Liver (tissue), 9 donors: ENCODE measurements around the gene MAP3K9. TPM values are rescaled to one million over a fixed set of nuclear protein-coding genes. Genes with fewer than 3 reads are reported as not detected.

ENCODE experiments used
- DNase-seq: peaks from one replicate; pipeline ENCODE4 v3.0.0-alpha.2; 2017; ENCODE audit warnings: low spot score
- H3K27ac ChIP-seq, 2 donors: one replicate each; pipeline ENCODE4 v1.7.0; 2013; ENCODE audit warnings: inconsistent platforms in 2 of 2, low read length in 2 of 2, control low read depth in 1 of 2, low read depth in 1 of 2, mild to moderate bottlenecking in 1 of 2
- H3K27me3 ChIP-seq, 4 donors: one replicate each; pipeline versions ENCODE4 v1.6.1 to v1.7.0; 2013; ENCODE audit warnings: low read length in 3 of 4, inconsistent platforms in 1 of 4, mild to moderate bottlenecking in 1 of 4, moderate library complexity in 1 of 4; ENCODE audit not compliant: control insufficient read depth in 4 of 4, insufficient read depth in 4 of 4
- H3K36me3 ChIP-seq, 4 donors: one replicate each; pipeline versions ENCODE4 v1.6.1 to v1.7.0; 2013; ENCODE audit warnings: low read length in 3 of 4, mild to moderate bottlenecking in 3 of 4, low read depth in 1 of 4, moderate library complexity in 1 of 4; ENCODE audit not compliant: control insufficient read depth in 4 of 4, insufficient read depth in 3 of 4
- H3K4me1 ChIP-seq, 4 donors: one replicate each; pipeline versions ENCODE4 v1.6.1 to v1.7.0; 2013; ENCODE audit warnings: low read length in 3 of 4, mild to moderate bottlenecking in 3 of 4, moderate library complexity in 1 of 4; ENCODE audit not compliant: control insufficient read depth in 4 of 4, insufficient read depth in 4 of 4
- H3K4me3 ChIP-seq, 3 donors: one replicate each; pipeline versions ENCODE4 v1.6.1 to v1.7.0; 2013; ENCODE audit warnings: low read length in 3 of 3, control low read depth in 1 of 3, low read depth in 1 of 3, mild to moderate bottlenecking in 1 of 3
- H3K9ac ChIP-seq, 2 donors: one replicate each; pipeline ENCODE4 v1.7.0; 2013; ENCODE audit warnings: low read length in 2 of 2, mild to moderate bottlenecking in 2 of 2, moderate library complexity in 2 of 2, control low read depth in 1 of 2, low read depth in 1 of 2
- H3K9me3 ChIP-seq, 4 donors: one replicate each; pipeline versions ENCODE4 v1.6.1 to v1.7.0; 2013; ENCODE audit warnings: low read length in 3 of 4; ENCODE audit not compliant: control insufficient read depth in 4 of 4
- EGR1 ChIP-seq, 2 donors: IDR thresholded peaks; 2 replicates each; pipeline ENCODE4 v1.6.1; 2016 to 2018; ENCODE audit warnings: antibody characterized with exemption in 2 of 2, low read depth in 2 of 2
- FOXA1 ChIP-seq: IDR thresholded peaks from 2 replicates; pipeline ENCODE4 v1.6.1; 2016; ENCODE audit warnings: antibody characterized with exemption
- GABPA ChIP-seq, 2 donors: IDR thresholded peaks in 1 of 2; conservative IDR thresholded peaks in 1 of 2; 2 replicates each; pipeline ENCODE4 v1.6.1; 2016; ENCODE audit warnings: antibody characterized with exemption in 2 of 2, mild to moderate bottlenecking in 1 of 2, moderate library complexity in 1 of 2
- HNF4A ChIP-seq, 2 donors: conservative IDR thresholded peaks; 2 replicates each; pipeline ENCODE4 v1.6.1; 2016; ENCODE audit warnings: antibody characterized with exemption in 2 of 2, mild to moderate bottlenecking in 2 of 2
- HNF4G ChIP-seq: IDR thresholded peaks from 2 replicates; pipeline ENCODE4 v1.6.1; 2016; ENCODE audit warnings: antibody characterized with exemption
- JUND ChIP-seq, 2 donors: IDR thresholded peaks; 2 replicates each; pipeline ENCODE4 v1.6.1; 2016; ENCODE audit warnings: antibody characterized with exemption in 2 of 2
- NR2F2 ChIP-seq: IDR thresholded peaks from 2 replicates; pipeline ENCODE4 v1.6.1; 2016; ENCODE audit warnings: antibody characterized with exemption
- RAD21 ChIP-seq, 2 donors: IDR thresholded peaks; 2 replicates each; pipeline ENCODE4 v1.6.1; 2016; ENCODE audit warnings: antibody characterized with exemption in 2 of 2, mild to moderate bottlenecking in 2 of 2
- RXRA ChIP-seq, 2 donors: IDR thresholded peaks; 2 replicates each; pipeline ENCODE4 v1.6.1; 2017 to 2018; ENCODE audit warnings: antibody characterized with exemption in 2 of 2, mild to moderate bottlenecking in 1 of 2
- SP1 ChIP-seq: IDR thresholded peaks from 2 replicates; pipeline ENCODE4 v1.6.1; 2018; ENCODE audit warnings: antibody characterized with exemption, mild to moderate bottlenecking
- TAF1 ChIP-seq: conservative IDR thresholded peaks from 2 replicates; pipeline ENCODE4 v1.6.1; 2016; ENCODE audit warnings: antibody characterized with exemption, mild to moderate bottlenecking
- WGBS: extraction: QIAGEN DNeasy Blood & Tissue Kit; methylation state at CpG from one replicate; pipeline ENCODE4 v1.1.7; 2013; 5-methylcytosine and 5-hydroxymethylcytosine counted together
- polyA plus RNA-seq, 2 donors: library from polyadenylated mRNA; stranded (reverse) in 1 of 2; unstranded in 1 of 2; fragments of 200-250 nt in 1 of 2; fragments of >200 nt in 1 of 2; fragmentation: Nextera tagmentation in 1 of 2; extraction: Ambion mirVana in 1 of 2; gene quantifications; one replicate each; pipeline versions ENCODE4 v1.2.1 to v1.2.3, GENCODE V29; 2013 to 2015
- total RNA-seq, 2 donors: library from RNA; depleted of rRNA; stranded (reverse); fragments of >200 nt; gene quantifications; one replicate each; pipeline ENCODE4 v1.2.3, GENCODE V29; 2014
- TF ChIP-seq, protein P1 (sequence below): fragments of 150-350 bp; IDR thresholded peaks from 2 replicates; pipeline ENCODE4 v1.5.1; 2017; ENCODE audit warnings: improper control_type of control experiment, low read depth, low read length; ENCODE audit not compliant: missing input control
- TF ChIP-seq, protein P2 (sequence below): IDR thresholded peaks from 2 replicates; pipeline ENCODE4 v1.6.1; 2016; ENCODE audit warnings: antibody characterized with exemption, mild to moderate bottlenecking
- TF ChIP-seq, protein P3 (sequence below): IDR thresholded peaks from 2 replicates; pipeline ENCODE4 v1.6.1; 2016; ENCODE audit warnings: antibody characterized with exemption
- TF ChIP-seq, protein P4 (sequence below): IDR thresholded peaks from 2 replicates; pipeline ENCODE4 v1.6.1; 2016; ENCODE audit warnings: antibody characterized with exemption
- donor health status: healthy.
- donor health status: healthy.
- donor health status: healthy.
- donor health status: healthy.
- donor health status: healthy.

MAP3K9 gene
- total and polyA plus RNA-seq, 4 donors = 0.65 to 5.2 (median 0.80) TPM

DNA sequence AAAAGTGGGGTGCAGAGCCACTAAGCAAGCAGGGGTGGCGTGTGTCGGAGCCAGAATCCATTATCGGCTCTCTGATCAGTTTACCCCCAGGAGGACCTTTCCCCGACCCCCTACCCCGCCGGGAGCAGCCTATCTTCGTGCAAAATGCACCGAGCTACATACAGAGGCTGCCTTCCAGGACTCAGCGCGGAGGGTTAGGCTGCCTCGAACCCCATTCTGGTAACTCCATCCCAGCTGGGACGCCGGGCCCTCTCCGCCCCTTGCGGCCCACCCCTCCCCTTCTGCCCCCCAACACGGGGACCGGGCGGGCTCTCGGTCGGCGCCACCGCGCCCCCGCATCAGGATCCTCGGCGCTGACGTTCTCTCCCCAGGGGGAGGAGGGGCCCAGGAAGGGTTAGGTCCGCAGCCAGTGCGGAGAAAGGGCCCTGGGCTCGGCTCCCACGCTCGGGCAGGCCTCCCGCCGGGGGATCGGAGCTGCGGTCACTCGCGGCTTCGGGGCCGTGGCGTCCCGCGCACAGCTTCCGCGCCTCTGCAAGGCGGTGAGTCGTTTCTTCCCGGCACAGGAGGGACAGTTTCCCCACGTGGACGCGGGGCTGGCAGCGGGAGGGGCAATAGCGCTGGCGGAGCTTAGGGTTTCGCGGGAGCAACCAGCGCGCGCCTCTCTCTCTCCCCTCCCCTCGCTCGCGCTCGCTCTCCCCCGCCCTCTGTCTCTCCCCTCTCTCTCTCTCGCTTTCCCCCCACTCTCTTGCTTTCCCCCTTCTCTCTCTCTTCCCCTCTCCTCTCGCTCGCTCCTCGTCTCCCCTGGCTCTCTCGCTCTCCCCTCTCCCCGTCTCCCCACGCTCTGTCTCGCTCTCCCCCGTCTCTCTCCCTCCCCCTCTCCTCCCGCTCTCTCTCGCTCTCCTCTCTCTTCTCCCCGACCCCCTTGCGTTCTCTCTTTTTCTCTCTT, 12.5 kb upstream of the MAP3K9 start:
- H3K27ac ChIP-seq = peak overlapping the region; percentile 32 to 48
- WGBS = 2% methylated on average over 77 of the region's 77 CpGs
- H3K4me3 ChIP-seq = peak overlapping the region; percentile 42 to 63 (median 59)
- H3K4me1 ChIP-seq = peaks cover 0 to 12% (median 3%) of the 10 kb centered on the region in 4 donors
- peak; percentile 37 for DNase-seq
- H3K9ac ChIP-seq = peak overlapping the region; percentile 29 to 62
- TF ChIP-seq, protein P1, sequence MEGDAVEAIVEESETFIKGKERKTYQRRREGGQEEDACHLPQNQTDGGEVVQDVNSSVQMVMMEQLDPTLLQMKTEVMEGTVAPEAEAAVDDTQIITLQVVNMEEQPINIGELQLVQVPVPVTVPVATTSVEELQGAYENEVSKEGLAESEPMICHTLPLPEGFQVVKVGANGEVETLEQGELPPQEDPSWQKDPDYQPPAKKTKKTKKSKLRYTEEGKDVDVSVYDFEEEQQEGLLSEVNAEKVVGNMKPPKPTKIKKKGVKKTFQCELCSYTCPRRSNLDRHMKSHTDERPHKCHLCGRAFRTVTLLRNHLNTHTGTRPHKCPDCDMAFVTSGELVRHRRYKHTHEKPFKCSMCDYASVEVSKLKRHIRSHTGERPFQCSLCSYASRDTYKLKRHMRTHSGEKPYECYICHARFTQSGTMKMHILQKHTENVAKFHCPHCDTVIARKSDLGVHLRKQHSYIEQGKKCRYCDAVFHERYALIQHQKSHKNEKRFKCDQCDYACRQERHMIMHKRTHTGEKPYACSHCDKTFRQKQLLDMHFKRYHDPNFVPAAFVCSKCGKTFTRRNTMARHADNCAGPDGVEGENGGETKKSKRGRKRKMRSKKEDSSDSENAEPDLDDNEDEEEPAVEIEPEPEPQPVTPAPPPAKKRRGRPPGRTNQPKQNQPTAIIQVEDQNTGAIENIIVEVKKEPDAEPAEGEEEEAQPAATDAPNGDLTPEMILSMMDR = no peak
- TF ChIP-seq HNF4A (conservative IDR thresholded peaks at IDR 0.05) (peak in 1 of 2 donors; percentile 21), GABPA (IDR thresholded peaks at IDR 0.05 in 1 of 2, conservative IDR thresholded peaks at IDR 0.05 in 1 of 2) (no peak), EGR1 (IDR thresholded peaks at IDR 0.05; ENCODE audit: low read depth in 2 of 2) (peak in 1 of 2 donors; percentile 22), RAD21 (IDR thresholded peaks at IDR 0.05) (peak in 1 of 2 donors; percentile 26)
- TF ChIP-seq, protein P2, sequence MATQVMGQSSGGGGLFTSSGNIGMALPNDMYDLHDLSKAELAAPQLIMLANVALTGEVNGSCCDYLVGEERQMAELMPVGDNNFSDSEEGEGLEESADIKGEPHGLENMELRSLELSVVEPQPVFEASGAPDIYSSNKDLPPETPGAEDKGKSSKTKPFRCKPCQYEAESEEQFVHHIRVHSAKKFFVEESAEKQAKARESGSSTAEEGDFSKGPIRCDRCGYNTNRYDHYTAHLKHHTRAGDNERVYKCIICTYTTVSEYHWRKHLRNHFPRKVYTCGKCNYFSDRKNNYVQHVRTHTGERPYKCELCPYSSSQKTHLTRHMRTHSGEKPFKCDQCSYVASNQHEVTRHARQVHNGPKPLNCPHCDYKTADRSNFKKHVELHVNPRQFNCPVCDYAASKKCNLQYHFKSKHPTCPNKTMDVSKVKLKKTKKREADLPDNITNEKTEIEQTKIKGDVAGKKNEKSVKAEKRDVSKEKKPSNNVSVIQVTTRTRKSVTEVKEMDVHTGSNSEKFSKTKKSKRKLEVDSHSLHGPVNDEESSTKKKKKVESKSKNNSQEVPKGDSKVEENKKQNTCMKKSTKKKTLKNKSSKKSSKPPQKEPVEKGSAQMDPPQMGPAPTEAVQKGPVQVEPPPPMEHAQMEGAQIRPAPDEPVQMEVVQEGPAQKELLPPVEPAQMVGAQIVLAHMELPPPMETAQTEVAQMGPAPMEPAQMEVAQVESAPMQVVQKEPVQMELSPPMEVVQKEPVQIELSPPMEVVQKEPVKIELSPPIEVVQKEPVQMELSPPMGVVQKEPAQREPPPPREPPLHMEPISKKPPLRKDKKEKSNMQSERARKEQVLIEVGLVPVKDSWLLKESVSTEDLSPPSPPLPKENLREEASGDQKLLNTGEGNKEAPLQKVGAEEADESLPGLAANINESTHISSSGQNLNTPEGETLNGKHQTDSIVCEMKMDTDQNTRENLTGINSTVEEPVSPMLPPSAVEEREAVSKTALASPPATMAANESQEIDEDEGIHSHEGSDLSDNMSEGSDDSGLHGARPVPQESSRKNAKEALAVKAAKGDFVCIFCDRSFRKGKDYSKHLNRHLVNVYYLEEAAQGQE = peak; percentile 8
- TF ChIP-seq, protein P3, sequence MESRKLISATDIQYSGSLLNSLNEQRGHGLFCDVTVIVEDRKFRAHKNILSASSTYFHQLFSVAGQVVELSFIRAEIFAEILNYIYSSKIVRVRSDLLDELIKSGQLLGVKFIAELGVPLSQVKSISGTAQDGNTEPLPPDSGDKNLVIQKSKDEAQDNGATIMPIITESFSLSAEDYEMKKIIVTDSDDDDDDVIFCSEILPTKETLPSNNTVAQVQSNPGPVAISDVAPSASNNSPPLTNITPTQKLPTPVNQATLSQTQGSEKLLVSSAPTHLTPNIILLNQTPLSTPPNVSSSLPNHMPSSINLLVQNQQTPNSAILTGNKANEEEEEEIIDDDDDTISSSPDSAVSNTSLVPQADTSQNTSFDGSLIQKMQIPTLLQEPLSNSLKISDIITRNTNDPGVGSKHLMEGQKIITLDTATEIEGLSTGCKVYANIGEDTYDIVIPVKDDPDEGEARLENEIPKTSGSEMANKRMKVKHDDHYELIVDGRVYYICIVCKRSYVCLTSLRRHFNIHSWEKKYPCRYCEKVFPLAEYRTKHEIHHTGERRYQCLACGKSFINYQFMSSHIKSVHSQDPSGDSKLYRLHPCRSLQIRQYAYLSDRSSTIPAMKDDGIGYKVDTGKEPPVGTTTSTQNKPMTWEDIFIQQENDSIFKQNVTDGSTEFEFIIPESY = no peak
- TF ChIP-seq, protein P4, sequence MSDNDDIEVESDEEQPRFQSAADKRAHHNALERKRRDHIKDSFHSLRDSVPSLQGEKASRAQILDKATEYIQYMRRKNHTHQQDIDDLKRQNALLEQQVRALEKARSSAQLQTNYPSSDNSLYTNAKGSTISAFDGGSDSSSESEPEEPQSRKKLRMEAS = no peak
- no peaks in the 10 kb centered on the region for H3K9me3 ChIP-seq
- no peaks in the 10 kb centered on the region for H3K27me3 ChIP-seq
- no peaks in the 10 kb centered on the region for H3K36me3 ChIP-seq

DNA sequence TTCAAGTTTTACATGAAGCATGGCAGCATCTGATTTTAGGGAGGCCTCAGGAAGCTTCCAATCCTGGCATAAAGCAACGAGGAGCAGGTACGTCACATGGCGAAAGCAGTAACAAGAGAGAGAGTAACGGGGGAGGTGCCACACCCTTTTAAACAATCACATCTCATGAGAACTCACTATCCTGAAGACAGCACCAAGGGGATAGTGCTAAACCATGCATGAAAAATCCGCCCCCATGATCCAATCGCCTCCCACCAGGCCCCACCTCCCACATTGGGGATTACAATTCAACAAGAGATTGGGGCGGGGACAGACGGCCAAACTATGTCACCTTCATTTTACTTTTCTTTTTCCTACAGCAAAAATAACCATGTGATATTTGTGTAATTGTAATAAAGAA, 7.2 kb upstream of the MAP3K9 start:
- H3K4me1 ChIP-seq = peaks cover 0 to 6% (median 2%) of the 10 kb centered on the region in 4 donors
- H3K9ac ChIP-seq = no peak overlapping the region
- H3K9me3 ChIP-seq = no peaks in the 10 kb centered on the region
- no peaks in the 10 kb centered on the region for H3K36me3 ChIP-seq
- WGBS = 87% methylated on average over 8 of the region's 8 CpGs
- no peak overlapping the region for H3K4me3 ChIP-seq
- no peaks in the 10 kb centered on the region for H3K27me3 ChIP-seq
- no peak for DNase-seq
- no peak overlapping the region for H3K27ac ChIP-seq
- TF ChIP-seq RXRA (IDR thresholded peaks at IDR 0.05) = no peak
- no peak for TF ChIP-seq FOXA1
- TF ChIP-seq, protein P2 = no peak
- TF ChIP-seq, protein P3 = no peak
- TF ChIP-seq JUND (IDR thresholded peaks at IDR 0.05) = no peak
- no peak for TF ChIP-seq EGR1 (IDR thresholded peaks at IDR 0.05; ENCODE audit: low read depth in 2 of 2)
- TF ChIP-seq HNF4G = no peak
- TF ChIP-seq HNF4A (conservative IDR thresholded peaks at IDR 0.05) = no peak
- no peak for TF ChIP-seq SP1
- TF ChIP-seq TAF1 = no peak
- TF ChIP-seq RAD21 (IDR thresholded peaks at IDR 0.05) = no peak
- TF ChIP-seq, protein P4 = no peak
- TF ChIP-seq GABPA (IDR thresholded peaks at IDR 0.05 in 1 of 2, conservative IDR thresholded peaks at IDR 0.05 in 1 of 2) = no peak
- TF ChIP-seq NR2F2 = no peak
